ENCODE results near the gene DLL4.
A peak's percentile ranks its signal among the peaks of the same experiment; 100 is the strongest.

Gene DLL4

GRCh38 chr15:40928821-40929659, at the start of gene DLL4:
TSS of gene DLL4 (plus strand) at chr15:40929340. CDS start at chr15:40929669, 329 bp downstream.
- no peak for DNase-seq (ENCODE audit: low read depth in 1 of 2, low spot score in 1 of 2)

- DNase-seq (ENCODE audit: low read depth in 1 of 2, low spot score in 1 of 2), result no peak
Measured at GRCh38 chr15:40879609-40880008, 49.5 kb upstream of the DLL4 start.

- DNase-seq (ENCODE audit: low read depth in 1 of 2, low spot score in 1 of 2), result no peak
Measured at GRCh38 chr15:40881351-40881750, 47.8 kb upstream of the DLL4 start.

GRCh38 chr15:40886586-40886985, 42.6 kb upstream of the DLL4 start:
- no peak for DNase-seq (ENCODE audit: low read depth in 1 of 2, low spot score in 1 of 2)

GRCh38 chr15:40889112-40889511, 40.0 kb upstream of the DLL4 start:
- no peak for DNase-seq (ENCODE audit: low read depth in 1 of 2, low spot score in 1 of 2)

- no peak for DNase-seq (ENCODE audit: low read depth in 1 of 2, low spot score in 1 of 2)
Measured at GRCh38 chr15:40891138-40891537, 38.0 kb upstream of the DLL4 start.

GRCh38 chr15:40891810-40892446, 37.2 kb upstream of the DLL4 start:
- DNase-seq (ENCODE audit: low read depth in 1 of 2, low spot score in 1 of 2), result no peak

- DNase-seq (ENCODE audit: low read depth in 1 of 2, low spot score in 1 of 2), result no peak
Measured at GRCh38 chr15:40892447-40893012, 36.6 kb upstream of the DLL4 start.

GRCh38 chr15:40893019-40893670, 36.0 kb upstream of the DLL4 start:
- DNase-seq (ENCODE audit: low read depth in 1 of 2, low spot score in 1 of 2), result no peak

- peak; percentile 97 to 100 for DNase-seq (ENCODE audit: low read depth in 1 of 2, low spot score in 1 of 2)
Measured at GRCh38 chr15:40893733-40894680, 35.1 kb upstream of the DLL4 start, which contains the start of gene VPS18. TSS of gene VPS18 (plus strand) at chr15:40894450. CDS start at chr15:40894769, 319 bp downstream.

GRCh38 chr15:40894681-40895448, 34.3 kb upstream of the DLL4 start:
- peak in 1 of 2 donors; percentile 23 for DNase-seq (ENCODE audit: low read depth in 1 of 2, low spot score in 1 of 2)

GRCh38 chr15:40899536-40900207, 29.5 kb upstream of the DLL4 start:
- no peak for DNase-seq (ENCODE audit: low read depth in 1 of 2, low spot score in 1 of 2)

GRCh38 chr15:40900256-40901052, 28.7 kb upstream of the DLL4 start:
- no peak for DNase-seq (ENCODE audit: low read depth in 1 of 2, low spot score in 1 of 2)

GRCh38 chr15:40901053-40901443, 28.1 kb upstream of the DLL4 start:
- no peak for DNase-seq (ENCODE audit: low read depth in 1 of 2, low spot score in 1 of 2)

- no peak for DNase-seq (ENCODE audit: low read depth in 1 of 2, low spot score in 1 of 2)
Measured at GRCh38 chr15:40902605-40903561, 26.3 kb upstream of the DLL4 start.

- DNase-seq (ENCODE audit: low read depth in 1 of 2, low spot score in 1 of 2), result no peak
Measured at GRCh38 chr15:40904552-40905201, 24.5 kb upstream of the DLL4 start.

Measured in stimulated activated CD4-positive, alpha-beta T cell treated with anti-CD3 and anti-CD28 coated beads, Interleukin-15, amount 100 ng/mL, for 1 hour (primary cell).